Adrenal gland (tissue), 12 donors: ENCODE results near the gene COPG2. TPM values are rescaled to one million over a fixed set of nuclear protein-coding genes. Genes with fewer than 3 reads are reported as not detected.

Experiments used
- DNase-seq, 7 donors: peaks; one replicate each; pipeline ENCODE4 v3.0.0-alpha.2; 2019 to 2020
- H3K27ac ChIP-seq, 5 donors: fragments of 200-600 bp; sonication (generic) in 4 of 5; 1 replicate in 3 of 5; 2 replicates in 2 of 5; pipeline versions ENCODE4 v1.5.1 to v1.8.0; 2016 to 2020; ENCODE audit warnings: mild to moderate bottlenecking in 1 of 5
- H3K27me3 ChIP-seq: fragments of 200-600 bp; 2 replicates; pipeline ENCODE4 v1.8.0; 2021
- H3K36me3 ChIP-seq, 2 donors: fragments of 200-600 bp; replicated peaks in 1 of 2; 1 replicate in 1 of 2; 2 replicates in 1 of 2; pipeline versions ENCODE4 v1.5.1 to v1.8.0; 2018 to 2022
- H3K4me1 ChIP-seq, 2 donors: fragments of 200-600 bp; replicated peaks in 1 of 2; 1 replicate in 1 of 2; 2 replicates in 1 of 2; pipeline versions ENCODE4 v1.5.1 to v1.8.0; 2018 to 2021
- H3K4me3 ChIP-seq, 4 donors: fragments of 200-600 bp; sonication (generic) in 3 of 4; one replicate each; pipeline ENCODE4 v1.5.1; 2016 to 2018
- H3K9me3 ChIP-seq, 3 donors: fragments of 200-600 bp; sonication (generic) in 1 of 3; replicated peaks in 1 of 3; 1 replicate in 2 of 3; 2 replicates in 1 of 3; pipeline versions ENCODE4 v1.5.1 to v1.8.0; 2016 to 2021
- POLR2A ChIP-seq, 2 donors: fragments of 450-650 bp; IDR thresholded peaks; one replicate each; pipeline ENCODE4 v1.6.1; 2017; ENCODE audit warnings: antibody characterized with exemption in 2 of 2, mild to moderate bottlenecking in 2 of 2, moderate library complexity in 1 of 2
- WGBS, 4 donors: extraction: QIAGEN DNeasy Blood & Tissue Kit in 2 of 4; methylation state at CpG; one replicate each; pipeline versions ENCODE4 v1.1.5 to v1.1.7; 2013 to 2017; 5-methylcytosine and 5-hydroxymethylcytosine counted together
- intact Hi-C, 2 donors: fragments of 100-400 bp; cut with DNase I; formaldehyde crosslinking; loops; one replicate each; pipeline versions ENCODE4 v1.14.1 to v1.15.0; 2022 to 2023
- polyA plus RNA-seq, 3 donors: library from polyadenylated mRNA; stranded (reverse); fragments of 200-250 nt in 2 of 3; fragments of 350-450 nt in 1 of 3; fragmentation: Illumina TruSeq in 1 of 3; extraction: RNeasy Lipid Tissue Mini Kit (QIAGEN cat#74804) in 1 of 3; gene quantifications; one replicate each; pipeline ENCODE4 v1.2.3, GENCODE V29; 2013 to 2014
- total RNA-seq, 9 donors: library from RNA; depleted of rRNA in 4 of 9; stranded (reverse); fragments of >200 nt in 4 of 9; fragments of 120-200 nt in 1 of 9; fragmentation: NEBNext Ultra II Directional in 1 of 9; extraction: Animal tissue kit (Norgen Biotek cat#: 25700) in 1 of 9; gene quantifications; one replicate each; pipeline versions ENCODE4 v1.1.0 to v1.2.4, GENCODE V29; 2013 to 2023
- TF ChIP-seq, protein P1 (sequence below), 6 experiments: fragments of 450-650 bp in 4 of 6; fragments of 200-600 bp in 2 of 6; sonication (generic) in 1 of 6; IDR thresholded peaks; 1 replicate in 5 of 6; 2 replicates in 1 of 6; pipeline versions ENCODE4 v1.5.1 to v1.8.0; 2016 to 2021; ENCODE audit warnings: antibody characterized with exemption in 6 of 6, mild to moderate bottlenecking in 2 of 6, moderate library complexity in 1 of 6
- donor health status: healthy with polysubstance abuse.
- donor health status: Bipolar disorder and iron deficiency.
- donor health status: DM: yes; HTN: yes; CAD: no.
- donor health status: DM: no; HTN: no; CAD: no.
- donor health status: DM: no; HTN: no; CAD: no.
- donor health status: DM: yes; HTN: yes; CAD: no.

The COPG2 gene
- total and polyA plus RNA-seq, 12 donors: 12.2 to 73.1 (median 37.9) TPM

DNA sequence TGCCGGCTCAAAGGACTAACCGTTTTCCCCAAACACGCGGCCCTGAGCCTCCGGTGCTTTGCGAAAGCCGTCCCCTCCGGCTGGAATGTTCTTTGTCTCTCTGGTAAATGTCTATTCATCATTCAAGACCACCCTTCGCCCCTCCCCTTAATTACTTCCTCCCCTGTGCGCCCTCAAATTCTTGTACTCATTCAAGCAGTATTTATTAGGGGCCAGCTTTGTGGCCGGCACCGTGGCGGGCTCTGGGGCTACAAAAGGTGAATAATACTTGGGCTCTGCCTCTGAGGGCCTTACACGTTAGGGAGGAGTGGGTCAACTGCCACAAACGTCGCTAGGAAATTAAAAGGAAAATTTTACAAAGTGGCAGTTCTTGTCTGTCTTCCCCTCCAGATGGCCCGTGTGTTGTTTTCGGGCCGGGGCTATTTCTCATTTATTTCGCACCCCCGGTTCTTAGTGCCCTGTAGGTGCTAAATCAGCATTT lies 178.2 kb downstream of the COPG2 start:
- 63 to 75% (median 68%) methylated on average over 21 of the region's 21 CpGs for WGBS, 4 donors
- Histone ChIP-seq H3K4me1 (peaks cover 14 to 52% of the 10 kb centered on the region in 2 donors), H3K9me3 (no peaks in the 10 kb centered on the region), H3K27me3 (no peaks in the 10 kb centered on the region), H3K27ac (peak overlapping the region in 2 of 5 donors; percentile 74 to 84), H3K4me3 (peak overlapping the region in 1 of 4 donors; percentile 58), H3K36me3 (no peaks in the 10 kb centered on the region)
- DNase-seq: no peak
- TF ChIP-seq, protein P1, sequence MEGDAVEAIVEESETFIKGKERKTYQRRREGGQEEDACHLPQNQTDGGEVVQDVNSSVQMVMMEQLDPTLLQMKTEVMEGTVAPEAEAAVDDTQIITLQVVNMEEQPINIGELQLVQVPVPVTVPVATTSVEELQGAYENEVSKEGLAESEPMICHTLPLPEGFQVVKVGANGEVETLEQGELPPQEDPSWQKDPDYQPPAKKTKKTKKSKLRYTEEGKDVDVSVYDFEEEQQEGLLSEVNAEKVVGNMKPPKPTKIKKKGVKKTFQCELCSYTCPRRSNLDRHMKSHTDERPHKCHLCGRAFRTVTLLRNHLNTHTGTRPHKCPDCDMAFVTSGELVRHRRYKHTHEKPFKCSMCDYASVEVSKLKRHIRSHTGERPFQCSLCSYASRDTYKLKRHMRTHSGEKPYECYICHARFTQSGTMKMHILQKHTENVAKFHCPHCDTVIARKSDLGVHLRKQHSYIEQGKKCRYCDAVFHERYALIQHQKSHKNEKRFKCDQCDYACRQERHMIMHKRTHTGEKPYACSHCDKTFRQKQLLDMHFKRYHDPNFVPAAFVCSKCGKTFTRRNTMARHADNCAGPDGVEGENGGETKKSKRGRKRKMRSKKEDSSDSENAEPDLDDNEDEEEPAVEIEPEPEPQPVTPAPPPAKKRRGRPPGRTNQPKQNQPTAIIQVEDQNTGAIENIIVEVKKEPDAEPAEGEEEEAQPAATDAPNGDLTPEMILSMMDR (IDR thresholded peaks at IDR 0.05): no peak
- TF ChIP-seq POLR2A (IDR thresholded peaks at IDR 0.05): no peak
- intact Hi-C loops: loop anchor here (5.0 to 10.0 kb wide), 2 partner anchors 208 to 416 kb away; partner anchors contain the start of gene KLHDC10 (in 1 of the 2)

DNA sequence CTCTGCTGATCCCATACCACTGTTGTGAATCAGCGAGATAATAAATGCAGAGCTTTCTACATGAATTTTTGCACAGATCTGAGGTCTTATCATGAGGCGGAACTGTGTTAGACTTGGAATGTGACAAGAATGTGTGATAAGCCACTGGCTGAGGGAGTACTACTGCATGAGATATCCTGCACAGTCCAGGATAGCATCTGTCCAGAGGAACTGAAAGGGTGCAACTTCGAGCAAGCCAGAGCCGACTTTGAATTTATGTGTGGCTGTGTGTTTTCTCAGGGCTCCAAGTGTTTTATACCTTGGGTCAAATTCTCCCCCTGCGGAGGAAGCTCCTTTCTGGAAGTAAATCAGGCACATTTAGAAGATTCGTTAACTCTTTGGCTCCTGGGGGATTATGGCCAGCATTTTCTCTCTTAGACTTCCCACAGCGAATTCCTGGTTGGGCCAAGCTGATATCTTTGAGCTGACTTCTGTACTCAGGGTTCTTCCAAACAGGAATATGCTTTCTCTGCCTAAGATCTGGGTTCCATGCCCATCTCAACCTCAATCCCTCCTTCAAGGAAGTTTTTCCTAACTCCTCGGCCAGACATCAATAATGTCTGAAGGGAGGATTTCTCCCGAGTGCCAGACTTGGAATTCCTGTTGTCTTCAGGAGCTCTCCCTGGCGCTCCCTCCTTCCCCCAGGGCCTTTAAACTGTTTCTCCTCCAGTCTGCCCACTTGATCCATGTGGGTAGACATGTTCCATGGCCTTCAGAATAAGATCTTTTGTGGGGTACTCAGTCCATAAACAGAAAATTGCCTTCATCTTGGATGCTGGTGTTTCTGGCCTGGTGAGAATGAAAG lies 179.2 kb downstream of the COPG2 start:
- TF ChIP-seq, protein P1 (IDR thresholded peaks at IDR 0.05): no peak
- no peak for TF ChIP-seq POLR2A (IDR thresholded peaks at IDR 0.05)
- Histone ChIP-seq H3K27me3 (no peaks in the 10 kb centered on the region), H3K36me3 (no peaks in the 10 kb centered on the region), H3K9me3 (no peaks in the 10 kb centered on the region), H3K4me3 (no peak overlapping the region), H3K4me1 (peaks cover 12 to 45% of the 10 kb centered on the region in 2 donors), H3K27ac (peak overlapping the region in 2 of 5 donors; percentile 74 to 84)
- DNase-seq: peak in 4 of 7 donors; percentile 31 to 58 (median 40)
- intact Hi-C loops: loop anchor here in 1 of 2 donors (10.0 kb wide), 1 partner anchor 105 kb away; the partner anchor contains the start of gene CPA1
- WGBS, 4 donors: 56 to 64% (median 59%) methylated on average over 10 of the region's 10 CpGs

DNA sequence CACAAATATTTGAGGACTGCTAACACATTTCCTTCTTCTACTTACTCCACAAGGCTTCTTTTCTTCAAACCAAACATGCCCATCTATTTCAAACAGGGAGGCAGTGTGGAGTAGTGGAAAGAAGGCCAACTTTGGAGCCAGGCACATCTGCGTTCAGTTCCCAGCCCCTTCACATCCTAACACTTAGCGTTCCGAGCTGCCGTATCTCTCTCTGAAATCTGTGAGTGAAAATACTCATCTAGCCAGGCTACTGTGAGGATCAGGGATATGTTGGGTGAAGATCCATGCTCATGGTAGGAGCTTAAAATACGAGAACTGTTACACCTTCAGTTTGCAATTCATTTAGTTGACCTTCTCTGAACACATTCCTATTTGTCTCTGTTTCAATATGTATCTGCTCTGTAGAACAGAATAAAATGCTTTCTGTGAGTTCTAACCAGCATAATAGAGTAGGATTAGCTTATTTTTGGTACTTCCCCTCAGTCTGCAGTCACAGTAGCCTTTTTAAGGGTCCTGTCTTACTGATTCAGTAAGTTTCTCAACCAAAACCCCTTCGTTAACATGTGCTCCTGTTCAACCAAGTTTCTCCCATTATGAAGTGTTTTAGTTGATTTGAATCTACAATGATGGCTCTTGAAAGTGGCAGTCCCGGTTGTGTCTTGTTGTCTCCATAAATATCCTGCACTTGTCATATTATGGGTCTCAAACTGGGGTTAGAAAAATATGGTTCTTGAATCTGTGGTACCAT lies 180.0 kb downstream of the COPG2 start:
- H3K4me3 ChIP-seq: no peak overlapping the region
- no peaks in the 10 kb centered on the region for H3K36me3 ChIP-seq
- 56 to 78% (median 64%) methylated on average over 7 of the region's 7 CpGs for WGBS, 4 donors
- no peaks in the 10 kb centered on the region for H3K9me3 ChIP-seq
- intact Hi-C loops: loop anchor here in 1 of 2 donors (10.0 kb wide), 1 partner anchor 104 kb away; the partner anchor contains the start of gene CPA1
- TF ChIP-seq, protein P1 (IDR thresholded peaks at IDR 0.05): no peak
- TF ChIP-seq POLR2A (IDR thresholded peaks at IDR 0.05): no peak
- H3K4me1 ChIP-seq: peaks cover 7 to 37% of the 10 kb centered on the region in 2 donors
- H3K27ac ChIP-seq: peak overlapping the region in 2 of 5 donors; percentile 74 to 84
- DNase-seq: no peak
- no peaks in the 10 kb centered on the region for H3K27me3 ChIP-seq
